Measurements from ENCODE around the gene APOA1.

APOA1 gene

DNA sequence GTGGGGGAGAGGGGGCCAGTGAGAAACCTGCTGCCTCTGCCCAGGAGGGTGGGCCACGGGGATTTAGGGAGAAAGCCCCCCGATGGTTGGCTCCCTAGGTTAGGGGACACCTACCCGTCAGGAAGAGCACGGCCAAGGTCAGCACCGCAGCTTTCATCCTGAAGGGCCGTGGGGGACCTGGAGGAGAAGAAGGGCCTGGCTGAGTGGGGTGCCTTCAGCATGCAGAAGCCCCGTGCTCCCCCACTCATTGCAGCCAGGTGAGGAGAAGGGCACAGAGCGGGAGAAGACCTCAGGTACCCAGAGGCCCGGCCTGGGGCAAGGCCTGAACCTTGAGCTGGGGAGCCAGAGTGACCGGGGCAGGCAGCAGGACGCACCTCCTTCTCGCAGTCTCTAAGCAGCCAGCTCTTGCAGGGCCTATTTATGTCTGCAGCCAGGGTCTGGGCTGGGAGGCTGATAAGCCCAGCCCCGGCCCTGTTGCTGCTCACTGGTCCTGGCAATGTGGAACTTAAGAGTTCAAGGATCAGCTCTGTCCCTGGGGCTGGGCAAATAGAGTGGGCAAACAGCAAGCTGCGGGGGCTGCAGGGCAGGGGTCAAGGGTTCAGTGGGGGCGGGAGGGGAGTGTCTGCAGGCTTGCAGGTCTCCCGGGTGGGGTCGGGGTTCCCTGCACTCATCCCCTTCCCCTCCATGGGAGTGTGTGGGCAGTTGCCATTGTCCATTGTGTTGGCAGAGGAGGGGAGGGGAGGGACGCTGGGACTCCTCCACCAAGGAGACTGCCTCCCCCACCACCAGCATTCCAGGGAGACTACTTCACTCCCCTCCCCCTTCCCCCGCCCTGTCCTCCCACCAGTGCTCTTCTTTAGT lies at the start of gene APOA1:
Gene APOA1, minus strand, starts transcription at position 392 of the 861 bp plus-strand sequence. Its CDS starts 235 bp downstream, at position 157.
- H3K4me3 ChIP-seq (ENCODE audit: low read depth, low read length): no peak within 1 kb of the TSS
- H3K36me3 ChIP-seq: no peaks in the 10 kb centered on the region
- no peaks in the 10 kb centered on the region for H3K27me3 ChIP-seq (ENCODE audit: insufficient read depth, low read depth, severe bottlenecking)
- TF ChIP-seq CTCF (IDR thresholded peaks at IDR 0.05; ENCODE audit: low read depth, low read length): no peak
- H3K9me3 ChIP-seq (ENCODE audit: severe bottlenecking): no peaks in the 10 kb centered on the region
- no peak for DNase-seq
- no peak within 1 kb of the TSS for H3K27ac ChIP-seq

DNA sequence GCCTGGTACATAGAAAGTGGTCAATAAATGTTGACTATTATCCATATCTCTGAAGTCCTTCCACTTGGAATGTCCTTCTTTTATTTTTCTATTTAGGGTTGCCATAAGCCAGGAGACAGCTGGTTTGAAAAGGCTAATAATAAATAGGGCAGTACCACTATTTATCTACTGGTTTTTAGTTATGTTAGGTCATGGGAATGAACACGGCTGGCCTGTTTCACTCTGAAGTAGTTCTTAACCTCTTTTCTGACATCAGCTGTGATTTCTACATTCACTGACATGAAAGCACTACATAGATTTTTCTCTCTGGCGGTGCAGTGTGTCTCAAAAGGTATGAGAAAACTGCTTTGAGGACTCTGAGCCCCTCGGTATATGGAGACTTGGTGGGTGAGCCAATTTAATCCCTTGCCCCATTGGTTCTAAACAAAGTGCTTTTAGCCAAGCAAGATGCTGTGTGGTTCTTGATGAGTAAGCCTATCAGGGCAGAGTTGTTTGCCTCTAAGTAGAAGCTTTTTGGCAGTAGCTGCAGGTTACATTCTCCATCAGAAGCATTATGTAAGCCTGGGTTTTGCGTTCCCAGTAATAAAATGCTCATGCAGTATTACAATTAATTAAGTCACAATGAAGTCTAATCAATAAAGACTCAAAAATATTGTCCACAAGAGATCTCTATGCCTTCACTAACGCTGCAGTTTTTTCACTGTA lies 48.7 kb upstream of the APOA1 start:
- Histone ChIP-seq H3K4me3 (ENCODE audit: low read depth, low read length) (no peak overlapping the region), H3K9me3 (ENCODE audit: severe bottlenecking) (no peaks in the 10 kb centered on the region), H3K36me3 (no peaks in the 10 kb centered on the region; the same call in 1 of the 2 replicates), H3K27ac (no peak overlapping the region), H3K27me3 (ENCODE audit: insufficient read depth, low read depth, severe bottlenecking) (no peaks in the 10 kb centered on the region)
- no peak for TF ChIP-seq CTCF (IDR thresholded peaks at IDR 0.05; ENCODE audit: low read depth, low read length)
- DNase-seq: no peak

- H3K27me3 ChIP-seq (ENCODE audit: insufficient read depth, low read depth, severe bottlenecking): no peaks in the 10 kb centered on the region
- no peak overlapping the region for H3K4me3 ChIP-seq (ENCODE audit: low read depth, low read length)
- DNase-seq: no peak
- no peak overlapping the region for H3K27ac ChIP-seq
- no peaks in the 10 kb centered on the region; the same call in 1 of the 2 replicates for H3K36me3 ChIP-seq
- no peaks in the 10 kb centered on the region for H3K9me3 ChIP-seq (ENCODE audit: severe bottlenecking)
- no peak for TF ChIP-seq CTCF (IDR thresholded peaks at IDR 0.05; ENCODE audit: low read depth, low read length)
Measured at GRCh38 chr11:116882386-116882785, 45.0 kb upstream of the APOA1 start.

DNA sequence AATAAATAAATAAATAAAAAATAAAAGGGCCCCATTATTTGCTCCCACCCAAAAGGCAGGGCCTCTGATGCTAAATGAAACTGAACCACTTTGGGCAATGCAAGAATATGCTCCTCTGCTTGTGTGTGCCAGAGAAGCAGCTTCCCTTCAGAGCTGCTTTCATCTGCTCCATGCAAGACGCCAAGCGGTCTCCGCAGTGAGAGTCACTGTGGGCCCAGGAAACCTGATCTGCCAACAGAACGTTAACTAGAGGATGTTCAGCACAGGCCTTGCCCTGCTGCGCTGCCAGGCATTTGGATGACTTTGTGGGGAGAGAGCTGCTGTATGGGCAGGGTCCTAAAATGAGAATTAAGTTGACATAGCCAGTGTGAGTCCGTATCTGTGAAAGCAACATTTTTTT lies 43.7 kb upstream of the APOA1 start:
- TF ChIP-seq CTCF (IDR thresholded peaks at IDR 0.05; ENCODE audit: low read depth, low read length): no peak
- no peak overlapping the region for H3K4me3 ChIP-seq (ENCODE audit: low read depth, low read length)
- no peak for DNase-seq

GRCh38 chr11:116879800-116880625 lies 42.6 kb upstream of the APOA1 start:
- peak; percentile 20 for DNase-seq
- Histone ChIP-seq H3K27ac (no peak overlapping the region), H3K9me3 (ENCODE audit: severe bottlenecking) (no peaks in the 10 kb centered on the region), H3K4me3 (ENCODE audit: low read depth, low read length) (no peak overlapping the region), H3K27me3 (ENCODE audit: insufficient read depth, low read depth, severe bottlenecking) (no peaks in the 10 kb centered on the region), H3K36me3 (peaks cover 6% of the 10 kb centered on the region)
- peak; percentile 76 for TF ChIP-seq CTCF (IDR thresholded peaks at IDR 0.05; ENCODE audit: low read depth, low read length)

More for the DNA sequence above, 43.7 kb upstream of the APOA1 start:
- Histone ChIP-seq H3K9me3 (ENCODE audit: severe bottlenecking) (no peaks in the 10 kb centered on the region), H3K27ac (no peak overlapping the region), H3K27me3 (ENCODE audit: insufficient read depth, low read depth, severe bottlenecking) (no peaks in the 10 kb centered on the region), H3K36me3 (no peaks in the 10 kb centered on the region; the same call in 1 of the 2 replicates)

Measured in WERI-Rb-1 (cell line).